ENCODE measurements around the gene TSPAN14. TPM values are rescaled to one million over a fixed set of nuclear protein-coding genes. Genes with fewer than 3 reads are reported as not detected.

The TSPAN14 gene
- total and polyA plus RNA-seq, 4 donors, result 19.9 to 36.8 (median 27.3) TPM

GRCh38 chr10:80542053-80542452, 87.9 kb downstream of the TSPAN14 start:
- Histone ChIP-seq H3K4me1 (ENCODE audit: control insufficient read depth in 4 of 4, insufficient read depth in 4 of 4, low read length in 3 of 4) (no peaks in the 10 kb centered on the region), H3K36me3 (ENCODE audit: control insufficient read depth in 4 of 4, insufficient read depth in 3 of 4, low read depth in 1 of 4, low read length in 3 of 4) (no peaks in the 10 kb centered on the region), H3K9me3 (ENCODE audit: control insufficient read depth in 4 of 4, low read length in 3 of 4) (no peaks in the 10 kb centered on the region), H3K4me3 (ENCODE audit: low read depth in 1 of 3, low read length in 3 of 3) (no peak overlapping the region), H3K9ac (ENCODE audit: low read depth in 1 of 2, low read length in 2 of 2) (no peak overlapping the region), H3K27ac (ENCODE audit: low read depth in 1 of 2, low read length in 2 of 2) (no peak overlapping the region), H3K27me3 (ENCODE audit: control insufficient read depth in 4 of 4, insufficient read depth in 4 of 4, low read length in 3 of 4) (no peaks in the 10 kb centered on the region)
- WGBS, result 88% methylated on average over 4 of the region's 4 CpGs
- TF ChIP-seq HNF4A (conservative IDR thresholded peaks at IDR 0.05) (no peak), HNF4G (IDR thresholded peaks at IDR 0.05) (no peak), GABPA (IDR thresholded peaks at IDR 0.05 in 1 of 2, conservative IDR thresholded peaks at IDR 0.05 in 1 of 2) (no peak), MAX (IDR thresholded peaks at IDR 0.05) (no peak), JUND (IDR thresholded peaks at IDR 0.05) (no peak), TAF1 (conservative IDR thresholded peaks at IDR 0.05) (no peak), RAD21 (IDR thresholded peaks at IDR 0.05) (no peak), FOXA1 (IDR thresholded peaks at IDR 0.05) (no peak), EGR1 (IDR thresholded peaks at IDR 0.05; ENCODE audit: low read depth in 2 of 2) (no peak), CTCF (IDR thresholded peaks at IDR 0.05; ENCODE audit: low read depth, low read length, missing input control) (no peak), RXRA (IDR thresholded peaks at IDR 0.05) (no peak), FOXA2 (IDR thresholded peaks at IDR 0.05) (no peak), SP1 (IDR thresholded peaks at IDR 0.05) (no peak), YY1 (IDR thresholded peaks at IDR 0.05) (no peak), NR2F2 (IDR thresholded peaks at IDR 0.05) (no peak), ATF3 (IDR thresholded peaks at IDR 0.05) (no peak)
- TF ChIP-seq, protein P1, sequence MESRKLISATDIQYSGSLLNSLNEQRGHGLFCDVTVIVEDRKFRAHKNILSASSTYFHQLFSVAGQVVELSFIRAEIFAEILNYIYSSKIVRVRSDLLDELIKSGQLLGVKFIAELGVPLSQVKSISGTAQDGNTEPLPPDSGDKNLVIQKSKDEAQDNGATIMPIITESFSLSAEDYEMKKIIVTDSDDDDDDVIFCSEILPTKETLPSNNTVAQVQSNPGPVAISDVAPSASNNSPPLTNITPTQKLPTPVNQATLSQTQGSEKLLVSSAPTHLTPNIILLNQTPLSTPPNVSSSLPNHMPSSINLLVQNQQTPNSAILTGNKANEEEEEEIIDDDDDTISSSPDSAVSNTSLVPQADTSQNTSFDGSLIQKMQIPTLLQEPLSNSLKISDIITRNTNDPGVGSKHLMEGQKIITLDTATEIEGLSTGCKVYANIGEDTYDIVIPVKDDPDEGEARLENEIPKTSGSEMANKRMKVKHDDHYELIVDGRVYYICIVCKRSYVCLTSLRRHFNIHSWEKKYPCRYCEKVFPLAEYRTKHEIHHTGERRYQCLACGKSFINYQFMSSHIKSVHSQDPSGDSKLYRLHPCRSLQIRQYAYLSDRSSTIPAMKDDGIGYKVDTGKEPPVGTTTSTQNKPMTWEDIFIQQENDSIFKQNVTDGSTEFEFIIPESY (IDR thresholded peaks at IDR 0.05), result no peak
- TF ChIP-seq, protein P2, sequence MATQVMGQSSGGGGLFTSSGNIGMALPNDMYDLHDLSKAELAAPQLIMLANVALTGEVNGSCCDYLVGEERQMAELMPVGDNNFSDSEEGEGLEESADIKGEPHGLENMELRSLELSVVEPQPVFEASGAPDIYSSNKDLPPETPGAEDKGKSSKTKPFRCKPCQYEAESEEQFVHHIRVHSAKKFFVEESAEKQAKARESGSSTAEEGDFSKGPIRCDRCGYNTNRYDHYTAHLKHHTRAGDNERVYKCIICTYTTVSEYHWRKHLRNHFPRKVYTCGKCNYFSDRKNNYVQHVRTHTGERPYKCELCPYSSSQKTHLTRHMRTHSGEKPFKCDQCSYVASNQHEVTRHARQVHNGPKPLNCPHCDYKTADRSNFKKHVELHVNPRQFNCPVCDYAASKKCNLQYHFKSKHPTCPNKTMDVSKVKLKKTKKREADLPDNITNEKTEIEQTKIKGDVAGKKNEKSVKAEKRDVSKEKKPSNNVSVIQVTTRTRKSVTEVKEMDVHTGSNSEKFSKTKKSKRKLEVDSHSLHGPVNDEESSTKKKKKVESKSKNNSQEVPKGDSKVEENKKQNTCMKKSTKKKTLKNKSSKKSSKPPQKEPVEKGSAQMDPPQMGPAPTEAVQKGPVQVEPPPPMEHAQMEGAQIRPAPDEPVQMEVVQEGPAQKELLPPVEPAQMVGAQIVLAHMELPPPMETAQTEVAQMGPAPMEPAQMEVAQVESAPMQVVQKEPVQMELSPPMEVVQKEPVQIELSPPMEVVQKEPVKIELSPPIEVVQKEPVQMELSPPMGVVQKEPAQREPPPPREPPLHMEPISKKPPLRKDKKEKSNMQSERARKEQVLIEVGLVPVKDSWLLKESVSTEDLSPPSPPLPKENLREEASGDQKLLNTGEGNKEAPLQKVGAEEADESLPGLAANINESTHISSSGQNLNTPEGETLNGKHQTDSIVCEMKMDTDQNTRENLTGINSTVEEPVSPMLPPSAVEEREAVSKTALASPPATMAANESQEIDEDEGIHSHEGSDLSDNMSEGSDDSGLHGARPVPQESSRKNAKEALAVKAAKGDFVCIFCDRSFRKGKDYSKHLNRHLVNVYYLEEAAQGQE (IDR thresholded peaks at IDR 0.05), result no peak
- DNase-seq (ENCODE audit: low spot score), result no peak
